ENCODE results near the gene PDZRN4.

The PDZRN4 gene

DNA sequence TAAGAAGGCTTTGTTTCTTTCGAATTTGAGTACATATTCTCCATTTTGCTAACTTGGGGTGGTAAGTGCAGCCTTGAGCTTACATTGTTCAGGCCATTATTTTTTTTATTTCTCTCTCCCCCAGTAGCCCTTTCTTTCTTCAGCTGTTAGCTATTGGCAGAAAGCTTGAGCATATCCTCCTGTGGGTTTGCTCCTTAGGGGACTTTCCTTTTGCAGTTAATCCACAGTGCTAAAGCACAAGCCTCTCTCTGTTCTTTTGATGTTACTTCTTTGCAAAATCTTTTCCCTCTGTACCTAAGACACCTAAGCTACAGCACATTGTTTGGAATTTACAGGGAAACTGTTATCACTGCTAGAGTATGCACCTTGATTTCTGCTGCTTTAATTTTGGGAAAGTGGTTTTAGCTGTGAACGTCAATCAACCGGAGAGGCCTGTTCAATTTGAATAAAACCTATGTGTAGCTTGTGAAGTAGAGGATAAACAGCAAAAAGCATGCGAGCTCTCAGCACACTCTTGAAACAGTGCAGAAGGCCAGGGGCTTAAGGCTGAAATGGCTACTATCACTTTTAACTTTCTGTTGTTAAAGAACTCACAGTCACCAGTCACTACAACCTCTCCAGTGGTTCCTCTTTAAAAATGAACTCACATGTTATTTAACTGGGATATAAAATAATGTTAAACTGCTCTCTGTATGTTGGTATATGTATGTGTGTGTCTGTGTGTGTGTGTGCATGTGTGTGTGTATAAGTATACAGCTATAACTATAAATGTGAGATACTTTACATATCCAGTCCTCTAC is 139.2 kb downstream of the PDZRN4 start:
- DNase-seq (ENCODE audit: low read depth), result no peak
- no peak overlapping the region for H3K4me3 ChIP-seq (replicated peaks; ENCODE audit: low read depth, low read length)
- TF ChIP-seq, protein P1, sequence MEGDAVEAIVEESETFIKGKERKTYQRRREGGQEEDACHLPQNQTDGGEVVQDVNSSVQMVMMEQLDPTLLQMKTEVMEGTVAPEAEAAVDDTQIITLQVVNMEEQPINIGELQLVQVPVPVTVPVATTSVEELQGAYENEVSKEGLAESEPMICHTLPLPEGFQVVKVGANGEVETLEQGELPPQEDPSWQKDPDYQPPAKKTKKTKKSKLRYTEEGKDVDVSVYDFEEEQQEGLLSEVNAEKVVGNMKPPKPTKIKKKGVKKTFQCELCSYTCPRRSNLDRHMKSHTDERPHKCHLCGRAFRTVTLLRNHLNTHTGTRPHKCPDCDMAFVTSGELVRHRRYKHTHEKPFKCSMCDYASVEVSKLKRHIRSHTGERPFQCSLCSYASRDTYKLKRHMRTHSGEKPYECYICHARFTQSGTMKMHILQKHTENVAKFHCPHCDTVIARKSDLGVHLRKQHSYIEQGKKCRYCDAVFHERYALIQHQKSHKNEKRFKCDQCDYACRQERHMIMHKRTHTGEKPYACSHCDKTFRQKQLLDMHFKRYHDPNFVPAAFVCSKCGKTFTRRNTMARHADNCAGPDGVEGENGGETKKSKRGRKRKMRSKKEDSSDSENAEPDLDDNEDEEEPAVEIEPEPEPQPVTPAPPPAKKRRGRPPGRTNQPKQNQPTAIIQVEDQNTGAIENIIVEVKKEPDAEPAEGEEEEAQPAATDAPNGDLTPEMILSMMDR (IDR thresholded peaks at IDR 0.05; ENCODE audit: low read length, missing control alignments), result no peak

DNA sequence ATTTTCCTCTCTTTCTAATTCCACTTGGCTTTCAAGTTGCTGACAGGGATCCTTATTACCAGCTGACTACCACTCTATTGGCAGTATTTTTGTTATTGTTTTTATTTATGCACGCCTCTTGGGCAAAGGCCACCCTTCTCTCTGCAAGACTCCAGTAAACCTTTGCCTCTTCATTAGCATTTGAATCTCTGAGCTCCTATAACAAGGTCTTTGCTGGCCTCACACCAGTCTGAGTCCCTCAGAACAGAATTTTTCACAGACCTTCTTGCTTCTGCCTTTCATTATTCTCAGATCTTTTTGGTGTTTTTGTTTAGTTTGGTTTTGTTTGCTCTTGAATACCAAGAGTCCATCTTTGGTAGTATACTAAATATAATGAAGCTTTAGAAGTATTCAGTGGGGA is 145.9 kb downstream of the PDZRN4 start:
- TF ChIP-seq, protein P1 (IDR thresholded peaks at IDR 0.05; ENCODE audit: low read length, missing control alignments), result no peak
- DNase-seq (ENCODE audit: low read depth), result no peak
- no peak overlapping the region for H3K4me3 ChIP-seq (replicated peaks; ENCODE audit: low read depth, low read length)

DNA sequence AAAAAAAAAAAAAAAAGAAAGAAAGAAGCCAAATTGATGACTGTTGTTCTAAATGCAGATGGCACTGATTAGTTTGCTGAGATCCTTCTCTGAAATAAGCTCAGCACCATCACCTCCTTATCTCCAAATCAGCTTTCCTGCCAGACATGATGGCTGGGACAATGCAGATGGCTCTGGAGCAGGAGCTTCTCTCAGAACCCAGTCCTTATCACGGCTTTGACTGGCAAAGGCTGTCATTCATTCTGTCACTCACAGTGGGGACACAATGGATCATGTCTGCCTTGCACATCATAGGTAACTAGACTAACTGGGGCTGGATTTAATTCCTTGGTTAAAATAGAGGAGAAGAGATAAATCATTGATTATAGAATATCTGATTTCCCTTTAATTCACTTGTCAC is 146.3 kb downstream of the PDZRN4 start:
- no peak for DNase-seq (ENCODE audit: low read depth)
- TF ChIP-seq, protein P1 (IDR thresholded peaks at IDR 0.05; ENCODE audit: low read length, missing control alignments), result no peak

DNA sequence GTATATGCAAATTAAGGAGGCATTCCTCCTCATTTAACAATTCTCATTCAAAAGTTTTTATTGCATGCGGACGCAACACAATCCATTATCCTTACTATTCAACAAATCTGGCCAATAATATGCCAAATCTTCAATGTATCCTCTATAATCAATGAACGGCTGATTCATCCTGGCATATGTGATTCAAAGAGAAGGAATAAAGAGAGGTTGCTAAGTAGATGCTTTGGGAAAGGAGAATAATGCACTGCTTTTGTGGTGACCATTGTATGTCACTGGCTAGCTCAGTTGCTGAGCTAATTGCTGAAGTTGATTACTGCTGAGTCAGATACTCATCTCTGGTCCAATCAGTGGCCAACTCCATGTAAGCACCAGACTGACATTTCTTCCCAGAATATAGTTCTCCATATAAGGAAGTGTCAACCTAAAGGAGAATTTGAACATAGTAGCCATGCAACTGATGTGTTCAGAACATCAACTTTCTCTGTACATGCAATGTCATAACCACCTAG is 148.0 kb downstream of the PDZRN4 start:
- no peak for DNase-seq (ENCODE audit: low read depth)
- TF ChIP-seq, protein P1 (IDR thresholded peaks at IDR 0.05; ENCODE audit: low read length, missing control alignments), result no peak
- H3K4me3 ChIP-seq (replicated peaks; ENCODE audit: low read depth, low read length), result no peak overlapping the region

More for the DNA sequence above, 146.3 kb downstream of the PDZRN4 start:
- no peak overlapping the region for H3K4me3 ChIP-seq (replicated peaks; ENCODE audit: low read depth, low read length)

DNA sequence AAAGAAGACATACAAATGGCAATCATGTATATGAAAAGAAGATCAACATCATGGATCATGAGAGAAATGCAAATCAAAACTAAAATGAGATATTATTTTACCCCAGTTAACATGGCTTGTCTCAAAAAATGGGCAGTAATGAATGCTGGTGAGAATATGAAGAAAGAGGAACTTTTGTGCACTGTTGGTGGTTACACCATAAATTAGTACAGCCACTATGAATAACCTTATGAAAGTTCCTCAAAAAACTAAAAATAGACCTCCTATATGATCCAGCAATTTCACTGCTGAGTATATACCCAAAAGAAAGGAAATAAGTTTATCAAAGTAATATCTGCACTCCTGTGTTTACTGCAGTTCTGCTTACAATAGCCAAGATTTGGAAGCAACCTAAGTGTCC is 151.7 kb downstream of the PDZRN4 start:
- H3K4me3 ChIP-seq (replicated peaks; ENCODE audit: low read depth, low read length), result no peak overlapping the region
- TF ChIP-seq, protein P1 (IDR thresholded peaks at IDR 0.05; ENCODE audit: low read length, missing control alignments), result no peak
- no peak for DNase-seq (ENCODE audit: low read depth)

DNA sequence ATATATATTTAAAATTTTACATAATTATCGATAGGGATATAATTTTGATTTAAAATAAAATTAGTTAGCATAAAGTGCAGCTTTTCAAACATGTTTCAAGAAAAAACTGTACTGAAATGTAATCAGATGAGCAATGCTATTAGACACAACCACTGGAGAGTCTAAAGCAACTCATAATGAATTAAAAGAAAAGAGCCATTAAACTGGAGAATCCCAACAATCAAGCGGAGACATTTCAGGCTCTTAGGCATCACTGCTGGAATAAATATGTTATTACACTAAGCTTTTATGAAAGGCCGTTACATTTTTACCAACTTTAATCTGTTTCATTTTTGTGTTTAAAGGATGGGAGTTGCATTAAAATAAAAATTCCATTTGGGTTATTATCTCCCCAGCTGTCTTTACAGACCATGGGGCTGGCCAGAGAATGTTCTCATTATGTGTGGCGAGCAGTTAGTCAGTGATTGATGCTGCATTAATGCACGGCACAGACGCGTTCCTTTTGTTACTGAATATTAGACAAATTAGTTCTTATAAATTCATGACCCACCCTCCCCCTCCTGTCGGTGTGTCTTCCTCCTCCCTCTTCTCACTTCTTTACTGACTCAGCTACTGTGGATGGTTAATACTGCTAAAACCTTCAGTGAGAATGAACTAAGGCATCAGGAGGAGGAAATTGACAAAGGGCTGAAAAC is 156.8 kb downstream of the PDZRN4 start:
- TF ChIP-seq, protein P1 (IDR thresholded peaks at IDR 0.05; ENCODE audit: low read length, missing control alignments), result no peak
- no peak overlapping the region for H3K4me3 ChIP-seq (replicated peaks; ENCODE audit: low read depth, low read length)
- no peak for DNase-seq (ENCODE audit: low read depth)

All from fibroblast of pulmonary artery (primary cell).